H1 (cell line): Measurements from ENCODE around the gene ASS1. TPM values are rescaled to one million over a fixed set of nuclear protein-coding genes. Genes with fewer than 3 reads are reported as not detected.

Experiments
- ASH2L ChIP-seq: fragments of 200-600, 300-600 bp; sonication (generic); IDR thresholded peaks from one replicate; pipeline ENCODE4 v1.7.1; 2017; ENCODE audit warnings: low read length
- CHD7 ChIP-seq: fragments of 300-600 bp; sonication (generic); IDR thresholded peaks from 2 replicates; pipeline ENCODE4 v1.7.1; 2012; ENCODE audit warnings: low read length, moderate library complexity, mild to moderate bottlenecking, inconsistent platforms; ENCODE audit not compliant: insufficient replicate concordance
- HDAC2 ChIP-seq, 2 experiments: fragments of 300-600 bp in 1 of 2; sonication (generic) in 1 of 2; IDR thresholded peaks; 2 replicates each; pipeline ENCODE4 v1.6.1; 2011 to 2012; ENCODE audit warnings: low read depth in 2 of 2, low read length in 2 of 2, mild to moderate bottlenecking in 2 of 2, moderate library complexity in 2 of 2, borderline replicate concordance in 1 of 2, inconsistent platforms in 1 of 2
- MAFK ChIP-seq: IDR thresholded peaks from 2 replicates; pipeline ENCODE4 v1.6.1; 2012; ENCODE audit warnings: low read depth, mild to moderate bottlenecking, improper control_type of control experiment, low read length
- RAD21 ChIP-seq, 2 experiments: IDR thresholded peaks in 1 of 2; conservative IDR thresholded peaks in 1 of 2; 2 replicates each; pipeline ENCODE4 v1.6.1; 2011; ENCODE audit warnings: low read depth in 2 of 2, low read length in 2 of 2, improper control_type of control experiment in 1 of 2, inconsistent platforms in 1 of 2, mild to moderate bottlenecking in 1 of 2, moderate library complexity in 1 of 2
- RBBP5 ChIP-seq: IDR thresholded peaks from 2 replicates; pipeline ENCODE4 v1.7.1; 2012; ENCODE audit warnings: low read depth, mild to moderate bottlenecking, inconsistent platforms, low read length, moderate library complexity, borderline replicate concordance
- SIRT6 ChIP-seq: IDR thresholded peaks from one replicate; pipeline ENCODE4 v1.7.1; 2012; ENCODE audit warnings: low read length, inconsistent platforms
- SIX5 ChIP-seq: IDR thresholded peaks from 2 replicates; pipeline ENCODE4 v1.6.1; 2011; ENCODE audit warnings: mild to moderate bottlenecking, low read depth, low read length
- SP4 ChIP-seq: IDR thresholded peaks from 2 replicates; pipeline ENCODE4 v1.6.1; 2012; ENCODE audit warnings: low read length, inconsistent platforms
- SUZ12 ChIP-seq: fragments of 200-600 bp; sonication (generic); IDR thresholded peaks from 2 replicates; pipeline ENCODE4 v1.6.1; 2012; ENCODE audit warnings: mild to moderate bottlenecking, inconsistent platforms, low read length, moderate library complexity, mixed read lengths
- polyA plus RNA-seq, 7 experiments: library from polyadenylated mRNA; depleted of rRNA in 3 of 7; stranded (reverse) in 5 of 7; unstranded in 2 of 7; fragments of >200 nt in 5 of 7; fragments of 200-250 nt in 2 of 7; gene quantifications; 1 replicate in 5 of 7; 2 replicates in 1 of 7; 4 replicates in 1 of 7; pipeline versions ENCODE4 v1.2.1 to v1.2.3, GENCODE V29; 2011 to 2013; ENCODE audit warnings: missing spikeins in 2 of 7, mixed read lengths in 2 of 7
- total RNA-seq: library from RNA; stranded (reverse); fragmentation: NEBNext Ultra II Directional; extraction: Animal tissue kit (Norgen Biotek cat#: 25700); gene quantifications from 2 replicates; pipeline ENCODE4 v1.2.1, GENCODE V29; 2021

The ASS1 gene
- total and polyA plus RNA-seq, 2 of the 8 experiments (the other 6 are each of a cell fraction or from before 2014, with no cell fraction given), result 108 to 296 TPM

- TF ChIP-seq CHD7, result no peak
- TF ChIP-seq MAFK, result no peak
- TF ChIP-seq SIRT6, result no peak
- no peak for TF ChIP-seq ASH2L
- TF ChIP-seq RAD21 (IDR thresholded peaks at IDR 0.05 in 1 of 2, conservative IDR thresholded peaks at IDR 0.05 in 1 of 2; ENCODE audit: low read depth in 2 of 2, low read length in 2 of 2), result no peak
- TF ChIP-seq SP4, result no peak
- no peak for TF ChIP-seq RBBP5
- TF ChIP-seq HDAC2 (IDR thresholded peaks at IDR 0.05; ENCODE audit: borderline replicate concordance in 1 of 2, low read depth in 2 of 2, low read length in 2 of 2), result no peak
- no peak for TF ChIP-seq SUZ12
- TF ChIP-seq SIX5, result no peak
Measured at GRCh38 chr9:130539420-130540223, 94.9 kb downstream of the ASS1 start (continued).
